Osteocyte (in vitro differentiated cells): ENCODE results near the gene MRGPRG. TPM values are rescaled to one million over a fixed set of nuclear protein-coding genes. Genes with fewer than 3 reads are reported as not detected.

ENCODE experiments used
- DNase-seq: peaks from one replicate; pipeline ENCODE4 v3.0.0; 2021; ENCODE audit warnings: mixed read lengths; ENCODE audit not compliant: unreplicated experiment; ENCODE audit errors: extremely low spot score
- H3K27ac Mint-ChIP-seq: one replicate; pipeline ENCODE4 v1.8.0; 2021; ENCODE audit warnings: mild to moderate bottlenecking, mixed read lengths; ENCODE audit not compliant: unreplicated experiment
- H3K27me3 Mint-ChIP-seq: one replicate; pipeline ENCODE4 v1.8.0; 2021; ENCODE audit warnings: mixed read lengths; ENCODE audit not compliant: unreplicated experiment
- H3K36me3 Mint-ChIP-seq: one replicate; pipeline ENCODE4 v1.8.0; 2021; ENCODE audit warnings: mixed read lengths; ENCODE audit not compliant: unreplicated experiment
- H3K4me1 Mint-ChIP-seq: one replicate; pipeline ENCODE4 v1.8.0; 2021; ENCODE audit warnings: mixed read lengths; ENCODE audit not compliant: unreplicated experiment
- H3K4me3 Mint-ChIP-seq: one replicate; pipeline ENCODE4 v1.8.0; 2021; ENCODE audit warnings: mild to moderate bottlenecking, moderate library complexity, mixed read lengths; ENCODE audit not compliant: unreplicated experiment
- H3K9me3 Mint-ChIP-seq: one replicate; pipeline ENCODE4 v1.8.0; 2021; ENCODE audit warnings: mixed read lengths; ENCODE audit not compliant: unreplicated experiment
- CTCF ChIP-seq: fragments of 200-600 bp; sonication (generic); IDR thresholded peaks from 2 replicates; pipeline ENCODE4 v1.5.0; 2021; ENCODE audit warnings: antibody characterized with exemption, mild to moderate bottlenecking, moderate library complexity
- total RNA-seq: library from RNA; stranded (reverse); gene quantifications from 2 replicates; pipeline ENCODE4 v1.2.1, GENCODE V29; 2021

MRGPRG gene
- total RNA-seq, 1 donor from 2014 or later: not detected

- Mint-ChIP-seq H3K4me3 (no peak overlapping the region), H3K36me3 (no peaks in the 10 kb centered on the region), H3K27me3 (no peaks in the 10 kb centered on the region), H3K4me1 (peaks cover 17% of the 10 kb centered on the region), H3K27ac (no peak overlapping the region), H3K9me3 (peaks cover 9% of the 10 kb centered on the region)
- no peak for DNase-seq
- no peak for TF ChIP-seq CTCF
Observed at GRCh38 chr11:3173795-3174194, 44.8 kb downstream of the MRGPRG start.

GRCh38 chr11:3171931-3172560 is 46.6 kb downstream of the MRGPRG start:
- DNase-seq: no peak
- Mint-ChIP-seq H3K27ac (no peak overlapping the region), H3K36me3 (no peaks in the 10 kb centered on the region), H3K27me3 (no peaks in the 10 kb centered on the region), H3K4me3 (no peak overlapping the region), H3K9me3 (peaks cover 9% of the 10 kb centered on the region), H3K4me1 (peaks cover 14% of the 10 kb centered on the region)
- TF ChIP-seq CTCF: no peak

GRCh38 chr11:3170756-3171650 is 47.6 kb downstream of the MRGPRG start:
- Mint-ChIP-seq H3K9me3 (peaks cover 8% of the 10 kb centered on the region), H3K4me1 (peaks cover 17% of the 10 kb centered on the region), H3K27me3 (no peaks in the 10 kb centered on the region), H3K36me3 (no peaks in the 10 kb centered on the region), H3K4me3 (no peak overlapping the region), H3K27ac (no peak overlapping the region)
- DNase-seq: no peak
- TF ChIP-seq CTCF: no peak

- Mint-ChIP-seq H3K4me3 (no peak overlapping the region), H3K27ac (peak overlapping the region; percentile 64), H3K9me3 (no peaks in the 10 kb centered on the region), H3K36me3 (no peaks in the 10 kb centered on the region), H3K27me3 (no peaks in the 10 kb centered on the region), H3K4me1 (peaks cover 22% of the 10 kb centered on the region)
- no peak for DNase-seq
- no peak for TF ChIP-seq CTCF
Observed at GRCh38 chr11:3170044-3170755, 48.4 kb downstream of the MRGPRG start.
